Left lung (tissue), 10 donors: Measurements from ENCODE around the gene OSBPL6. TPM values are rescaled to one million over a fixed set of nuclear protein-coding genes. Genes with fewer than 3 reads are reported as not detected.

ENCODE experiments used
- ATAC-seq: fragments of 200-7000 bp; cut with Tn5 transposase; one replicate; pipeline ENCODE4 v1.9.1; 2020; ENCODE audit warnings: moderate library complexity
- DNase-seq, 4 donors: peaks; one replicate each; pipeline ENCODE4 v3.0.0-alpha.2; 2013 to 2020
- H3K27ac ChIP-seq, 2 donors: fragments of 200-600 bp; sonication (generic) in 1 of 2; one replicate each; pipeline versions ENCODE4 v1.5.0 to v1.8.0; 2020 to 2021
- H3K27me3 ChIP-seq, 2 donors: fragments of 200-600 bp; sonication (generic) in 1 of 2; one replicate each; pipeline versions ENCODE4 v1.5.0 to v1.8.0; 2020 to 2021
- H3K36me3 ChIP-seq, 2 donors: fragments of 200-600 bp; sonication (generic) in 1 of 2; one replicate each; pipeline versions ENCODE4 v1.5.0 to v1.8.0; 2020 to 2021
- H3K4me1 ChIP-seq, 2 donors: fragments of 200-600 bp; one replicate each; pipeline ENCODE4 v1.8.0; 2021
- H3K4me3 ChIP-seq, 2 donors: fragments of 200-600 bp; sonication (generic) in 1 of 2; one replicate each; pipeline versions ENCODE4 v1.5.0 to v1.8.0; 2020 to 2021; ENCODE audit warnings: mild to moderate bottlenecking in 1 of 2
- H3K9me3 ChIP-seq, 2 donors: fragments of 200-600 bp; sonication (generic) in 1 of 2; one replicate each; pipeline versions ENCODE4 v1.5.0 to v1.8.0; 2020 to 2021
- CTCF ChIP-seq, 2 donors: fragments of 200-600 bp; sonication (generic) in 1 of 2; IDR thresholded peaks; one replicate each; pipeline versions ENCODE4 v1.5.0 to v1.8.0; 2021; ENCODE audit warnings: antibody characterized with exemption in 2 of 2
- intact Hi-C, 2 donors: fragments of 100-400 bp; cut with DNase I; formaldehyde crosslinking; loops; one replicate each; pipeline versions ENCODE4 v1.11.2 to v1.14.2; 2022
- polyA plus RNA-seq, 6 donors: library from polyadenylated mRNA; unstranded; fragments of 120-200 nt; gene quantifications; one replicate each; pipeline ENCODE4 v1.2.1, GENCODE V29; 2013; ENCODE audit not compliant: insufficient read length in 6 of 6
- total RNA-seq, 2 donors: library from RNA; stranded (reverse); fragmentation: NEBNext Ultra II Directional; extraction: Animal tissue kit (Norgen Biotek cat#: 25700); gene quantifications; one replicate each; pipeline ENCODE4 v1.2.1, GENCODE V29; 2021
- donor health status: DM: no; HTN: yes; CAD: no.
- donor health status: DM: no; HTN: no; CAD: no.

Gene OSBPL6
- total and polyA plus RNA-seq, 8 donors: 2.9 to 6.0 (median 4.9) TPM

GRCh38 chr2:178386986-178387597, 192.8 kb downstream of the OSBPL6 start:
- peak overlapping the region in 1 of 2 donors; percentile 15 for H3K27ac ChIP-seq
- H3K4me3 ChIP-seq: no peak overlapping the region
- no peaks in the 10 kb centered on the region for H3K36me3 ChIP-seq
- no peaks in the 10 kb centered on the region for H3K4me1 ChIP-seq
- ATAC-seq (no peak), DNase-seq (no peak)
- no peaks in the 10 kb centered on the region for H3K27me3 ChIP-seq
- TF ChIP-seq CTCF (IDR thresholded peaks at IDR 0.05): no peak
- no peaks in the 10 kb centered on the region for H3K9me3 ChIP-seq
- intact Hi-C loops: no loop called here

- Histone ChIP-seq H3K9me3 (no peaks in the 10 kb centered on the region), H3K27me3 (no peaks in the 10 kb centered on the region), H3K36me3 (no peaks in the 10 kb centered on the region), H3K4me1 (no peaks in the 10 kb centered on the region), H3K4me3 (no peak overlapping the region), H3K27ac (no peak overlapping the region)
- intact Hi-C loops: no loop called here
- TF ChIP-seq CTCF (IDR thresholded peaks at IDR 0.05): no peak
- ATAC-seq: peak; percentile 25
- DNase-seq: no peak
Measured at GRCh38 chr2:178388287-178388686, 194.0 kb downstream of the OSBPL6 start.

- no peak overlapping the region for H3K27ac ChIP-seq
- ATAC-seq: peak; percentile 68
Measured at GRCh38 chr2:178391701-178392100, 197.4 kb downstream of the OSBPL6 start.

GRCh38 chr2:178392215-178392614, 197.9 kb downstream of the OSBPL6 start:
- Histone ChIP-seq H3K36me3 (no peaks in the 10 kb centered on the region), H3K4me1 (no peaks in the 10 kb centered on the region), H3K9me3 (no peaks in the 10 kb centered on the region), H3K4me3 (no peak overlapping the region), H3K27ac (no peak overlapping the region), H3K27me3 (no peaks in the 10 kb centered on the region)
- no peak for TF ChIP-seq CTCF (IDR thresholded peaks at IDR 0.05)
- DNase-seq (no peak), ATAC-seq (no peak)
- intact Hi-C loops: no loop called here

More at GRCh38 chr2:178391701-178392100, 197.4 kb downstream of the OSBPL6 start:
- Histone ChIP-seq H3K4me3 (no peak overlapping the region), H3K27me3 (no peaks in the 10 kb centered on the region), H3K36me3 (no peaks in the 10 kb centered on the region), H3K9me3 (no peaks in the 10 kb centered on the region), H3K4me1 (no peaks in the 10 kb centered on the region)
- no peak for TF ChIP-seq CTCF (IDR thresholded peaks at IDR 0.05)
- DNase-seq: no peak
- intact Hi-C loops: no loop called here

GRCh38 chr2:178394859-178395258, 200.5 kb downstream of the OSBPL6 start:
- no peak for ATAC-seq
- Histone ChIP-seq H3K4me3 (no peak overlapping the region), H3K27ac (no peak overlapping the region)

More at GRCh38 chr2:178394859-178395258, 200.5 kb downstream of the OSBPL6 start:
- Histone ChIP-seq H3K9me3 (no peaks in the 10 kb centered on the region), H3K36me3 (no peaks in the 10 kb centered on the region), H3K27me3 (no peaks in the 10 kb centered on the region), H3K4me1 (no peaks in the 10 kb centered on the region)
- intact Hi-C loops: no loop called here
- DNase-seq: no peak
- TF ChIP-seq CTCF (IDR thresholded peaks at IDR 0.05): no peak
